Left lung (tissue), 10 donors: ENCODE measurements around the gene ATP2A1. TPM values are rescaled to one million over a fixed set of nuclear protein-coding genes. Genes with fewer than 3 reads are reported as not detected.

Experiments
- ATAC-seq: fragments of 200-7000 bp; cut with Tn5 transposase; one replicate; pipeline ENCODE4 v1.9.1; 2020; ENCODE audit warnings: moderate library complexity
- DNase-seq, 4 donors: peaks; one replicate each; pipeline ENCODE4 v3.0.0-alpha.2; 2013 to 2020
- H3K27ac ChIP-seq, 2 donors: fragments of 200-600 bp; sonication (generic) in 1 of 2; one replicate each; pipeline versions ENCODE4 v1.5.0 to v1.8.0; 2020 to 2021
- H3K27me3 ChIP-seq, 2 donors: fragments of 200-600 bp; sonication (generic) in 1 of 2; one replicate each; pipeline versions ENCODE4 v1.5.0 to v1.8.0; 2020 to 2021
- H3K36me3 ChIP-seq, 2 donors: fragments of 200-600 bp; sonication (generic) in 1 of 2; one replicate each; pipeline versions ENCODE4 v1.5.0 to v1.8.0; 2020 to 2021
- H3K4me1 ChIP-seq, 2 donors: fragments of 200-600 bp; one replicate each; pipeline ENCODE4 v1.8.0; 2021
- H3K4me3 ChIP-seq, 2 donors: fragments of 200-600 bp; sonication (generic) in 1 of 2; one replicate each; pipeline versions ENCODE4 v1.5.0 to v1.8.0; 2020 to 2021; ENCODE audit warnings: mild to moderate bottlenecking in 1 of 2
- H3K9me3 ChIP-seq, 2 donors: fragments of 200-600 bp; sonication (generic) in 1 of 2; one replicate each; pipeline versions ENCODE4 v1.5.0 to v1.8.0; 2020 to 2021
- CTCF ChIP-seq, 2 donors: fragments of 200-600 bp; sonication (generic) in 1 of 2; IDR thresholded peaks; one replicate each; pipeline versions ENCODE4 v1.5.0 to v1.8.0; 2021; ENCODE audit warnings: antibody characterized with exemption in 2 of 2
- intact Hi-C, 2 donors: fragments of 100-400 bp; cut with DNase I; formaldehyde crosslinking; loops; one replicate each; pipeline versions ENCODE4 v1.11.2 to v1.14.2; 2022
- polyA plus RNA-seq, 6 donors: library from polyadenylated mRNA; unstranded; fragments of 120-200 nt; gene quantifications; one replicate each; pipeline ENCODE4 v1.2.1, GENCODE V29; 2013; ENCODE audit not compliant: insufficient read length in 6 of 6
- total RNA-seq, 2 donors: library from RNA; stranded (reverse); fragmentation: NEBNext Ultra II Directional; extraction: Animal tissue kit (Norgen Biotek cat#: 25700); gene quantifications; one replicate each; pipeline ENCODE4 v1.2.1, GENCODE V29; 2021
- donor health status: DM: no; HTN: yes; CAD: no.
- donor health status: DM: no; HTN: no; CAD: no.

ATP2A1 gene
- total and polyA plus RNA-seq, 8 donors: 0.38 to 3.1 (median 2.5) TPM

DNA sequence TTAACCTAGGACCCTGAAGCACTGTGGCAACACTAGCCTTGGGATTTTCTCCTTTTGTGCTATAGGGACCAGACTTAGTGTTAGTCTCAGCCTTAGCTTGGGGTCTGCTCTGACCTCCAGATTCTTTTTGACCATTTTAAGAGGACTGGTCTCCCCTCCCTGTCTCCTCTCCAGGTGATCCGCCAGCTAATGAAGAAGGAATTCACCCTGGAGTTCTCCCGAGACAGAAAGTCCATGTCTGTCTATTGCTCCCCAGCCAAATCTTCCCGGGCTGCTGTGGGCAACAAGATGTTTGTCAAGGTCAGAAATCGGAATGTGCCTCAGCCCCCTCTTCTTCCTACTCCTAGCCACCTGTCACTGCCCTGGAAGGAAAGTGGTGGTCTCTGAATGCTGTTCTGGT, 19.5 kb downstream of the ATP2A1 start:
- H3K9me3 ChIP-seq: no peaks in the 10 kb centered on the region
- no peak overlapping the region for H3K27ac ChIP-seq
- TF ChIP-seq CTCF (IDR thresholded peaks at IDR 0.05): no peak
- ATAC-seq (no peak), DNase-seq (no peak)
- no peaks in the 10 kb centered on the region for H3K36me3 ChIP-seq
- H3K27me3 ChIP-seq: no peaks in the 10 kb centered on the region
- intact Hi-C loops: no loop called here
- H3K4me3 ChIP-seq: no peak overlapping the region
- no peaks in the 10 kb centered on the region for H3K4me1 ChIP-seq

DNA sequence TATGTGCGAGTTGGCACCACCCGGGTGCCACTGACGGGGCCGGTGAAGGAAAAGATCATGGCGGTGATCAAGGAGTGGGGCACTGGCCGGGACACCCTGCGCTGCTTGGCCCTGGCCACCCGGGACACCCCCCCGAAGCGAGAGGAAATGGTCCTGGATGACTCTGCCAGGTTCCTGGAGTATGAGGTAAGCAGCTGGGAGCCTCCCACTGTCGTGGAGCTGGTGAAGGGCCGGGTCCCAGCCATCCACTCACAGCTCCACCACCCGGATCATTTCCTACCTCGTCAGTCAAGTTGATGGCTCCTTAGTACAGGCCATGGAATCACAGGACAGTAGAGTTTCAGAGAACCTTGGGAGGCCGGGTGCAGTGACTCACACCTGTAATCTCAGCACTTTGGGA, 20.0 kb downstream of the ATP2A1 start:
- no peak overlapping the region for H3K27ac ChIP-seq
- ATAC-seq (no peak), DNase-seq (no peak)
- no peaks in the 10 kb centered on the region for H3K4me1 ChIP-seq
- H3K4me3 ChIP-seq: no peak overlapping the region
- intact Hi-C loops: no loop called here
- H3K36me3 ChIP-seq: no peaks in the 10 kb centered on the region
- no peak for TF ChIP-seq CTCF (IDR thresholded peaks at IDR 0.05)
- no peaks in the 10 kb centered on the region for H3K27me3 ChIP-seq
- no peaks in the 10 kb centered on the region for H3K9me3 ChIP-seq

GRCh38 chr16:28898942-28899341, 20.7 kb downstream of the ATP2A1 start:
- Histone ChIP-seq H3K36me3 (no peaks in the 10 kb centered on the region), H3K4me3 (no peak overlapping the region), H3K4me1 (no peaks in the 10 kb centered on the region), H3K27ac (no peak overlapping the region), H3K9me3 (no peaks in the 10 kb centered on the region), H3K27me3 (no peaks in the 10 kb centered on the region)
- no peak for ATAC-seq
- no peak for DNase-seq
- intact Hi-C loops: no loop called here
- TF ChIP-seq CTCF (IDR thresholded peaks at IDR 0.05): no peak

- H3K27ac ChIP-seq: no peak overlapping the region
- H3K36me3 ChIP-seq: peaks cover 0 to 11% of the 10 kb centered on the region in 2 donors
- ATAC-seq (no peak), DNase-seq (no peak)
- no peaks in the 10 kb centered on the region for H3K9me3 ChIP-seq
- intact Hi-C loops: no loop called here
- H3K4me1 ChIP-seq: no peaks in the 10 kb centered on the region
- no peaks in the 10 kb centered on the region for H3K27me3 ChIP-seq
- H3K4me3 ChIP-seq: no peak overlapping the region
- TF ChIP-seq CTCF (IDR thresholded peaks at IDR 0.05): no peak
Observed at GRCh38 chr16:28899882-28900590, 21.7 kb downstream of the ATP2A1 start.

GRCh38 chr16:28900601-28901000, 22.3 kb downstream of the ATP2A1 start:
- Histone ChIP-seq H3K4me1 (no peaks in the 10 kb centered on the region), H3K4me3 (no peak overlapping the region), H3K27me3 (no peaks in the 10 kb centered on the region), H3K36me3 (peaks cover 0 to 16% of the 10 kb centered on the region in 2 donors), H3K27ac (no peak overlapping the region), H3K9me3 (no peaks in the 10 kb centered on the region)
- DNase-seq (no peak), ATAC-seq (no peak)
- intact Hi-C loops: no loop called here
- no peak for TF ChIP-seq CTCF (IDR thresholded peaks at IDR 0.05)
